GM12878 (cell line): Measurements from ENCODE around the gene SLC22A23. TPM values are rescaled to one million over a fixed set of nuclear protein-coding genes. Genes with fewer than 3 reads are reported as not detected.

Experiments
- ATAC-seq: fragments of 200-7000 bp; cut with Tn5 transposase; 3 replicates; pipeline ENCODE4 v1.9.1; 2020; ENCODE audit warnings: mild to moderate bottlenecking, moderate library complexity
- BruUV-seq: library from RNA; stranded (reverse); fragments of 400-500 nt; replicated peaks from 2 replicates; lab custom pipeline; 2021; lab: Mats Ljungman, UMichigan
- CTCF ChIA-PET: fragments of 300-600 bp; sonication (Branson Sonifier 250); formaldehyde crosslinking; extraction: SDS; loops from one replicate; lab custom pipeline; 2021; ENCODE audit warnings: inconsistent platforms; lab: Yijun Ruan, JAX
- POLR2A ChIA-PET: fragments of 350-600 bp; formaldehyde crosslinking; extraction: SDS; loops from one replicate; lab custom pipeline; 2021; ENCODE audit warnings: inconsistent platforms; lab: Charles Lee
- RAD21 ChIA-PET: fragments of 300-600 bp; sonication (Branson Sonifier 250); formaldehyde crosslinking; loops from one replicate; lab custom pipeline; 2023; ENCODE audit warnings: antibody characterized with exemption; ENCODE audit not compliant: unreplicated experiment; lab: Charles Lee
- SMC1A ChIA-PET: fragments of 300-600 bp; sonication (Branson Sonifier 250); formaldehyde crosslinking; loops from one replicate; lab custom pipeline; 2023; ENCODE audit not compliant: unreplicated experiment, uncharacterized antibody; lab: Charles Lee
- DNase-seq: peaks from one replicate; pipeline ENCODE4 v3.0.0-alpha.2; 2011; ENCODE audit warnings: low read depth, low spot score
- FAIRE-seq: peaks from 3 replicates; lab custom pipeline; 2011; peaks lifted over from hg19 to GRCh38; lab: Jason Lieb, UNC
- H2AFZ ChIP-seq: 2 replicates; pipeline ENCODE4 v1.6.0; 2011; ENCODE audit warnings: low read depth, low read length, control low read depth; ENCODE audit not compliant: control insufficient read depth
- H3K27ac ChIP-seq: 2 replicates; pipeline ENCODE4 v1.5.1; 2011; ENCODE audit warnings: control low read depth; ENCODE audit not compliant: control insufficient read depth, insufficient read depth
- H3K27me3 ChIP-seq, 2 experiments: replicated peaks in 1 of 2; 2 replicates each; pipeline versions ENCODE4 v1.6.0 to v1.6.1; 2011; ENCODE audit warnings: low read length in 1 of 2; ENCODE audit not compliant: control insufficient read depth in 2 of 2, insufficient read depth in 2 of 2
- H3K36me3 ChIP-seq, 2 experiments: 2 replicates each; pipeline ENCODE4 v1.5.1; 2011; ENCODE audit warnings: low read length in 1 of 2; ENCODE audit not compliant: control insufficient read depth in 2 of 2, insufficient read depth in 2 of 2
- H3K4me1 ChIP-seq: 2 replicates; pipeline ENCODE4 v1.6.1; 2011; ENCODE audit warnings: mild to moderate bottlenecking, low read length, moderate library complexity, mixed read lengths; ENCODE audit not compliant: control insufficient read depth, insufficient read depth
- H3K4me2 ChIP-seq: 2 replicates; pipeline ENCODE4 v1.6.0; 2011; ENCODE audit warnings: control low read depth; ENCODE audit not compliant: control insufficient read depth, insufficient read depth
- H3K4me3 ChIP-seq: fragments of 200-600 bp; sonication (generic); 2 replicates; pipeline ENCODE4 v1.5.1; 2016
- H3K79me2 ChIP-seq: 2 replicates; pipeline ENCODE4 v1.6.0; 2011; ENCODE audit warnings: low read length; ENCODE audit not compliant: control insufficient read depth, insufficient read depth
- H3K9ac ChIP-seq: 2 replicates; pipeline ENCODE4 v1.8.0; 2011; ENCODE audit warnings: low read length, control low read depth, mixed read lengths; ENCODE audit not compliant: control insufficient read depth, insufficient read depth
- H3K9me3 ChIP-seq: replicated peaks from 3 replicates; pipeline ENCODE4 v1.5.1; 2011; ENCODE audit warnings: mild to moderate bottlenecking, low read length; ENCODE audit not compliant: control insufficient read depth, insufficient read depth
- H4K20me1 ChIP-seq: 2 replicates; pipeline ENCODE4 v1.6.0; 2011; ENCODE audit not compliant: control insufficient read depth, insufficient read depth
- CBX5 ChIP-seq: sonication (generic); IDR thresholded peaks from 2 replicates; pipeline ENCODE4 v1.6.1; 2016; ENCODE audit warnings: low read depth, moderate library complexity, mild to moderate bottlenecking, inconsistent platforms
- CHD2 ChIP-seq: IDR thresholded peaks from 2 replicates; pipeline ENCODE4 v1.6.1; 2011; ENCODE audit warnings: low read depth, low read length, improper control_type of control experiment, borderline replicate concordance
- FOXM1 ChIP-seq: IDR thresholded peaks from 2 replicates; pipeline ENCODE4 v1.6.1; 2012; ENCODE audit warnings: low read depth, mild to moderate bottlenecking, inconsistent platforms, low read length, moderate library complexity
- SMAD5 ChIP-seq: IDR thresholded peaks from 2 replicates; pipeline ENCODE4 v1.6.1; 2016; ENCODE audit warnings: antibody characterized with exemption, low read depth
- ZNF592 ChIP-seq: fragments of 450-650 bp; IDR thresholded peaks from 2 replicates; pipeline ENCODE4 v1.6.1; 2017; ENCODE audit warnings: mild to moderate bottlenecking, moderate library complexity
- WGBS: methylation state at CpG from one replicate; pipeline ENCODE4 v1.1.6; 2016; ENCODE audit warnings: low lambda C conversion rate; ENCODE audit not compliant: insufficient replicate concordance, insufficient coverage; ENCODE audit errors: missing lambda C conversion rate; 5-methylcytosine and 5-hydroxymethylcytosine counted together
- in situ Hi-C: fragments of 300-500 bp; cut with MboI; formaldehyde crosslinking; loops from 9 replicates; pipeline ENCODE4 v1.14.3; 2018; ENCODE audit warnings: mixed read lengths
- intact Hi-C: fragments of 100-400 bp; cut with micrococcal nuclease; formaldehyde crosslinking; loops from one replicate; pipeline ENCODE4 v1.14.2; 2022; ENCODE audit not compliant: unreplicated experiment
- polyA plus RNA-seq, 11 experiments: library from polyadenylated mRNA; depleted of rRNA in 4 of 11; unstranded in 6 of 11; stranded (reverse) in 5 of 11; fragments of >200 nt; fragmentation: Nextera tagmentation in 4 of 11; fragmentation: Illumina TruSeq in 1 of 11; extraction: Ambion mirVana in 4 of 11; extraction: Trizol in 1 of 11; gene quantifications; 1 replicate in 1 of 11; 2 replicates in 10 of 11; pipeline versions ENCODE4 v1.2.1 to v1.2.3, GENCODE V29; 2011 to 2016; ENCODE audit warnings: inconsistent platforms in 2 of 11, missing spikeins in 2 of 11, low read depth in 1 of 11
- total RNA-seq, 4 experiments: library from RNA; depleted of rRNA in 3 of 4; stranded (reverse); fragments of >200 nt in 3 of 4; fragmentation: Illumina TruSeq in 1 of 4; extraction: Trizol in 1 of 4; gene quantifications; 2 replicates each; pipeline versions ENCODE4 v1.2.1 to v1.2.3, GENCODE V29; 2013 to 2021

Gene SLC22A23
- total and polyA plus RNA-seq, 10 of the 15 experiments (the other 5 are each of a cell fraction or from before 2014, with no cell fraction given), result 0.20 to 2.4 (median 0.74) TPM

GRCh38 chr6:3402310-3403237 lies 54.3 kb downstream of the SLC22A23 start (continued):
- TF ChIP-seq SMAD5 (no peak), CHD2 (no peak)

GRCh38 chr6:3400162-3400561 lies 56.7 kb downstream of the SLC22A23 start:
- Histone ChIP-seq H3K9me3 (no peaks in the 10 kb centered on the region), H3K4me3 (no peak overlapping the region), H4K20me1 (no peaks in the 10 kb centered on the region)
- intact Hi-C loops, result no loop called here
- TF ChIP-seq ZNF592 (no peak), CBX5 (no peak), FOXM1 (no peak)
- TF ChIP-seq, all 136 proteins: peak for 0
- SMC1A ChIA-PET, result no interaction called here
- no peak for FAIRE-seq
- Histone ChIP-seq H3K79me2 (no peaks in the 10 kb centered on the region), H3K36me3 (no peaks in the 10 kb centered on the region), H2AFZ (no peak overlapping the region), H3K4me2 (no peak overlapping the region), H3K4me1 (no peaks in the 10 kb centered on the region), H3K27me3 (no peaks in the 10 kb centered on the region; a peak in 1 of 4 replicates), H3K27ac (no peak overlapping the region), H3K9ac (no peak overlapping the region)
- WGBS, result 41% methylated on average over 8 of the region's 8 CpGs
- DNase-seq, result no peak
- in situ Hi-C loops, result no loop called here
- no peak for ATAC-seq
- POLR2A ChIA-PET, result no interaction called here
- BruUV-seq, result no TSS peak
- RAD21 ChIA-PET, result interaction anchor here (0.6 kb wide), 1 partner anchor 335 kb away, joined by 3 read pairs; no protein-coding TSS in a partner anchor
- CTCF ChIA-PET, result interaction anchor here (1.0 to 1.1 kb wide), 2 partner anchors 58 to 333 kb away, joined by 4 to 5 read pairs; no protein-coding TSS in a partner anchor
